Small intestine (tissue), 7 donors: ENCODE measurements around the gene ATP8A2. TPM values are rescaled to one million over a fixed set of nuclear protein-coding genes. Genes with fewer than 3 reads are reported as not detected.

Experiments
- DNase-seq, 2 donors: peaks; one replicate each; pipeline versions ENCODE4 v3.0.0 to v3.0.0-alpha.2; 2013
- FAIRE-seq: peaks from 2 replicates; lab custom pipeline; 2012; peaks lifted over from hg19 to GRCh38; lab: Jason Lieb, UNC
- H3K27ac ChIP-seq, 3 donors: one replicate each; pipeline ENCODE4 v1.5.1; 2013; ENCODE audit warnings: low read length in 2 of 3, mild to moderate bottlenecking in 2 of 3, control low read depth in 1 of 3, inconsistent platforms in 1 of 3, low read depth in 1 of 3, moderate library complexity in 1 of 3
- H3K27me3 ChIP-seq, 3 donors: one replicate each; pipeline ENCODE4 v1.6.1; 2013; ENCODE audit warnings: low read length in 3 of 3, inconsistent platforms in 1 of 3; ENCODE audit not compliant: control insufficient read depth in 3 of 3, insufficient read depth in 3 of 3
- H3K36me3 ChIP-seq, 3 donors: one replicate each; pipeline ENCODE4 v1.6.1; 2013; ENCODE audit warnings: low read length in 3 of 3, inconsistent platforms in 1 of 3, low read depth in 1 of 3, mild to moderate bottlenecking in 1 of 3, moderate library complexity in 1 of 3; ENCODE audit not compliant: control insufficient read depth in 3 of 3, insufficient read depth in 2 of 3
- H3K4me1 ChIP-seq, 3 donors: one replicate each; pipeline ENCODE4 v1.6.1; 2013; ENCODE audit warnings: low read length in 2 of 3, inconsistent platforms in 1 of 3, low read depth in 1 of 3, mild to moderate bottlenecking in 1 of 3, moderate library complexity in 1 of 3; ENCODE audit not compliant: control insufficient read depth in 3 of 3, insufficient read depth in 2 of 3
- H3K4me3 ChIP-seq, 3 donors: one replicate each; pipeline ENCODE4 v1.5.1; 2013; ENCODE audit warnings: low read length in 3 of 3, control low read depth in 1 of 3, inconsistent platforms in 1 of 3, low read depth in 1 of 3, mild to moderate bottlenecking in 1 of 3, moderate library complexity in 1 of 3
- H3K9me3 ChIP-seq, 2 donors: one replicate each; pipeline ENCODE4 v1.6.1; 2013; ENCODE audit warnings: low read depth in 1 of 2, low read length in 1 of 2; ENCODE audit not compliant: control insufficient read depth in 2 of 2, insufficient read depth in 1 of 2
- WGBS, 3 donors: extraction: QIAGEN DNeasy Blood & Tissue Kit; methylation state at CpG; one replicate each; pipeline ENCODE4 v1.1.7; 2013; 5-methylcytosine and 5-hydroxymethylcytosine counted together
- polyA plus RNA-seq, 4 donors: library from polyadenylated mRNA; stranded (reverse) in 3 of 4; unstranded in 1 of 4; fragments of 200-250 nt in 3 of 4; fragments of 120-200 nt in 1 of 4; gene quantifications; one replicate each; pipeline versions ENCODE4 v1.2.1 to v1.2.3, GENCODE V29; 2013
- donor health status: healthy with polysubstance abuse.
- donor health status: control.
- donor health status: control.
- donor health status: Bipolar disorder and iron deficiency.
- donor health status: healthy.

The ATP8A2 gene
- polyA plus RNA-seq, 4 donors: 0.72 to 0.79 TPM; not detected in 2

GRCh38 chr13:25973576-25973975, 601.8 kb downstream of the ATP8A2 start:
- no peaks in the 10 kb centered on the region for H3K4me1 ChIP-seq
- 65 to 68% (median 68%) methylated on average over 7 of the region's 7 CpGs for WGBS, 3 donors
- H3K36me3 ChIP-seq: no peaks in the 10 kb centered on the region
- DNase-seq (no peak), FAIRE-seq (no peak)
- H3K27ac ChIP-seq: no peak overlapping the region
- no peaks in the 10 kb centered on the region for H3K9me3 ChIP-seq
- no peaks in the 10 kb centered on the region for H3K27me3 ChIP-seq
- no peak overlapping the region for H3K4me3 ChIP-seq

DNA sequence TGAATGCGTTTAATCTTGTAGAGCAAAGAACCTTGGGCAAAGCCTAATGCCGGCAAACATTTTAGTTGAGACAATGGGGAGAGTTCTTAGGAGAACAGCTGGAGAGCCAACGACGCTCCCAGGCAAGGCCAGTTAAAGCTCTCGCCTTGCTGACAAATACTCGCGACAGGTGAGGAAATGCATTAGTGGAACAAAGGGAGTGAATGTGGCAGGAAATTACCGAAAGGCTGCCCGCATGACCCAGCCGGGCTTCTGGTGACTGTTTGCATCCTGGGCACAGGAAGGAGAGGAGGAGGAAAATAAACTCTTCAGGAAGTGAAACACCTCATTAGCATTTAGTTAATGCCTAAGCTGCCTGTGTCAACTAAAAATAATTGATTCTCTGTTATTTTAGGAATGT, 605.4 kb downstream of the ATP8A2 start:
- no peaks in the 10 kb centered on the region for H3K36me3 ChIP-seq
- H3K9me3 ChIP-seq: no peaks in the 10 kb centered on the region
- H3K4me3 ChIP-seq: no peak overlapping the region
- FAIRE-seq (no peak), DNase-seq (peak in 1 of 2 donors; percentile 18)
- 40 to 62% (median 47%) methylated on average over 10 of the region's 10 CpGs for WGBS, 3 donors
- no peak overlapping the region for H3K27ac ChIP-seq
- H3K27me3 ChIP-seq: no peaks in the 10 kb centered on the region
- H3K4me1 ChIP-seq: no peaks in the 10 kb centered on the region

DNA sequence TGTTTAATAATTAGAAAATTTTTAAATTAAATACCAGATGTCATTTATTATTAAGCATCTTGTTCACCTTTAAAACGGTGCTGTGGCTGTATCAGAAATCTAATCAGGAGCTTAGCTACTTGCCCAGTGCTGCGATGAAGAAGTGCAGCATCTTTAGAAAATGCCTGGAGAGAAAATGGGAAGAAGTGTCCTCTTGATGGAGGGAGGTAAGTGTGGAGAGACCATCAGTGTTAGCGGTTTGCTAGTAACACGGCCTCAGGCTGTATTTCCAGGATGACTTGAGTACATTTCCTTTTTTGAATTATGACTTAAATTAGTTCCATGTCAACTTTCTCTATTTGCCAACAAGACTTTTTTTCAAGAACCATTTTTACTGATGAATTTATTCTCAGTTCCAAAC, 605.9 kb downstream of the ATP8A2 start:
- Histone ChIP-seq H3K36me3 (no peaks in the 10 kb centered on the region), H3K4me3 (no peak overlapping the region), H3K27me3 (no peaks in the 10 kb centered on the region), H3K9me3 (no peaks in the 10 kb centered on the region), H3K4me1 (no peaks in the 10 kb centered on the region), H3K27ac (no peak overlapping the region)
- 39 to 59% (median 52%) methylated on average over 4 of the region's 4 CpGs for WGBS, 3 donors
- FAIRE-seq: no peak
- DNase-seq: no peak

- H3K9me3 ChIP-seq: no peaks in the 10 kb centered on the region
- no peak for FAIRE-seq
- H3K4me1 ChIP-seq: no peaks in the 10 kb centered on the region
- no peak overlapping the region for H3K4me3 ChIP-seq
- no peaks in the 10 kb centered on the region for H3K36me3 ChIP-seq
- no peaks in the 10 kb centered on the region for H3K27me3 ChIP-seq
- no peak for DNase-seq
- H3K27ac ChIP-seq: no peak overlapping the region
- WGBS, 3 donors: 70 to 88% (median 71%) methylated on average over 2 of the region's 2 CpGs
Observed at GRCh38 chr13:25978961-25979360, 607.2 kb downstream of the ATP8A2 start.

GRCh38 chr13:25979371-25979770, 607.6 kb downstream of the ATP8A2 start:
- no peak for FAIRE-seq
- Histone ChIP-seq H3K36me3 (no peaks in the 10 kb centered on the region), H3K27ac (no peak overlapping the region), H3K4me1 (no peaks in the 10 kb centered on the region), H3K9me3 (no peaks in the 10 kb centered on the region), H3K27me3 (no peaks in the 10 kb centered on the region), H3K4me3 (no peak overlapping the region)
- DNase-seq: no peak
- 88 to 93% (median 93%) methylated on average over 6 of the region's 6 CpGs for WGBS, 3 donors

DNA sequence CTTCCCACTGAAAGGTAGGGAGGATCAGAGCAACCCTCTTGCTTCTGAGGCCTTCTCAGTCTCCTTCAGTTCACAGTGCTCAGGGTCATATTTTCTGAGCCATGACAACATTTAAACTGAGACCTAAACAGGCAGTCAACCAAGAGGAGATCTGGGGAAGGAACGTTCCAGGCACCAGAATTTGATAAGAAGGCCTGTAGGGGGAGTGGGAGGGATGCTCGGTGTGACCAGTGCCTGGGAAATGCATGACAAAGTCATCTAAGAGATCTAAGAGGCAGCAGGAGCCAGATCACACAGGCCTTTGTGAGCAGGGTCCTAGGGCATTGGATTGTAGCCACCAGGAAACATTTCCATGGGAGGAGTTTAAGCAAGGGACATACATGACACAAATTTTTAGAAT, 608.5 kb downstream of the ATP8A2 start:
- H3K4me3 ChIP-seq: no peak overlapping the region
- no peak overlapping the region for H3K27ac ChIP-seq
- no peaks in the 10 kb centered on the region for H3K36me3 ChIP-seq
- H3K9me3 ChIP-seq: no peaks in the 10 kb centered on the region
- WGBS, 3 donors: 29 to 45% (median 31%) methylated on average over 2 of the region's 2 CpGs
- no peaks in the 10 kb centered on the region for H3K4me1 ChIP-seq
- H3K27me3 ChIP-seq: no peaks in the 10 kb centered on the region
- no peak for DNase-seq
- no peak for FAIRE-seq

DNA sequence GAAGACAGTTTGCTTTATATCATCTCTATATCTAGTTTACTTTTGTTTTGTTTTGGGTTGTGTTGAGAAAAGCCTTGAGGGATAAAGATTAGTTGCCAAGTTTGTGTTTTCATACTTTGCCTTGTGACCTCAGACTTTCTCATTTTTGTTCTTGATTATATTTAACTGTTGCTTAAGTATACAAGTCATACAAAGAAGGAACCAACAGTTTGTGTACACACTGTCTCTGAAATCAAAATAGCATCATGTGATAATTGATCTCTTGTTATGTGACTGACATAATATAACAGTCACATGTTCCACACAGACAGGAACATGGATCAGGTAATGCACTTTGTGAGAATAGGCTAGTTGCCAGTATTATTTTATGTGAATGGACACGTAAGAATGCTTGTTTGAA, 609.3 kb downstream of the ATP8A2 start:
- FAIRE-seq (no peak), DNase-seq (no peak)
- Histone ChIP-seq H3K4me3 (no peak overlapping the region), H3K9me3 (no peaks in the 10 kb centered on the region), H3K27ac (no peak overlapping the region), H3K4me1 (no peaks in the 10 kb centered on the region), H3K27me3 (no peaks in the 10 kb centered on the region), H3K36me3 (no peaks in the 10 kb centered on the region)
- WGBS, 3 donors: 43 to 67% (median 49%) methylated on average over 1 of the region's 1 CpG

DNA sequence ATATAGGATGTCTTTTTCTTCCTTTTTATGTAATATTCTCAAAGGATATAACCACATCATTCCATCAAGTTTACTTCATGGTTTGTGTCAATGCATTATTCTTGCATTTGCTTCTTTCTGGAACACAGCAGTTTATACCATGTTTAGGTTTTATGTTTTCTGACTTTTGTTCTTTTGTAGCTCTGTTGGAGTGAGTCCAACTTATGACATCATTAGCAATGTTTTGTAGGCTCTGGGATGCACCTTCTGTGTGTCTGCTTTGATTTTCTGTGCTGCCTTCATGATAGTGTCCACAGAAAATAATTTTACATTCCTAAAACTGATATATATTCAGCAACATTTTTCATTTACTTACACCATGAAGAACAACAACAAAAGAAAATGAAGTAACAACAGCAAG, 611.1 kb downstream of the ATP8A2 start:
- H3K36me3 ChIP-seq: no peaks in the 10 kb centered on the region
- no peak overlapping the region for H3K4me3 ChIP-seq
- no peaks in the 10 kb centered on the region for H3K27me3 ChIP-seq
- no peaks in the 10 kb centered on the region for H3K9me3 ChIP-seq
- DNase-seq (no peak), FAIRE-seq (no peak)
- no peaks in the 10 kb centered on the region for H3K4me1 ChIP-seq
- no peak overlapping the region for H3K27ac ChIP-seq

GRCh38 chr13:25987987-25988386, 616.2 kb downstream of the ATP8A2 start:
- Histone ChIP-seq H3K4me3 (no peak overlapping the region), H3K27ac (no peak overlapping the region), H3K36me3 (no peaks in the 10 kb centered on the region), H3K27me3 (no peaks in the 10 kb centered on the region), H3K4me1 (peaks cover 0 to 6% (median 0%) of the 10 kb centered on the region in 3 donors), H3K9me3 (peaks cover 0 to 2% of the 10 kb centered on the region in 2 donors)
- 93 to 97% (median 95%) methylated on average over 8 of the region's 8 CpGs for WGBS, 3 donors
- FAIRE-seq: no peak
- no peak for DNase-seq
